GM12878 (cell line): ENCODE measurements around the gene KRTAP12-1. TPM values are rescaled to one million over a fixed set of nuclear protein-coding genes. Genes with fewer than 3 reads are reported as not detected.

Experiments used
- ATAC-seq: fragments of 200-7000 bp; cut with Tn5 transposase; 3 replicates; pipeline ENCODE4 v1.9.1; 2020; ENCODE audit warnings: mild to moderate bottlenecking, moderate library complexity
- BruUV-seq: library from RNA; stranded (reverse); fragments of 400-500 nt; replicated peaks from 2 replicates; lab custom pipeline; 2021; lab: Mats Ljungman, UMichigan
- CTCF ChIA-PET: fragments of 300-600 bp; sonication (Branson Sonifier 250); formaldehyde crosslinking; extraction: SDS; loops from one replicate; lab custom pipeline; 2021; ENCODE audit warnings: inconsistent platforms; lab: Yijun Ruan, JAX
- POLR2A ChIA-PET: fragments of 350-600 bp; formaldehyde crosslinking; extraction: SDS; loops from one replicate; lab custom pipeline; 2021; ENCODE audit warnings: inconsistent platforms; lab: Charles Lee
- RAD21 ChIA-PET: fragments of 300-600 bp; sonication (Branson Sonifier 250); formaldehyde crosslinking; loops from one replicate; lab custom pipeline; 2023; ENCODE audit warnings: antibody characterized with exemption; ENCODE audit not compliant: unreplicated experiment; lab: Charles Lee
- SMC1A ChIA-PET: fragments of 300-600 bp; sonication (Branson Sonifier 250); formaldehyde crosslinking; loops from one replicate; lab custom pipeline; 2023; ENCODE audit not compliant: unreplicated experiment, uncharacterized antibody; lab: Charles Lee
- DNase-seq: peaks from one replicate; pipeline ENCODE4 v3.0.0-alpha.2; 2011; ENCODE audit warnings: low read depth, low spot score
- FAIRE-seq: peaks from 3 replicates; lab custom pipeline; 2011; peaks lifted over from hg19 to GRCh38; lab: Jason Lieb, UNC
- H2AFZ ChIP-seq: 2 replicates; pipeline ENCODE4 v1.6.0; 2011; ENCODE audit warnings: low read depth, low read length, control low read depth; ENCODE audit not compliant: control insufficient read depth
- H3K27ac ChIP-seq: 2 replicates; pipeline ENCODE4 v1.5.1; 2011; ENCODE audit warnings: control low read depth; ENCODE audit not compliant: control insufficient read depth, insufficient read depth
- H3K27me3 ChIP-seq, 2 experiments: replicated peaks in 1 of 2; 2 replicates each; pipeline versions ENCODE4 v1.6.0 to v1.6.1; 2011; ENCODE audit warnings: low read length in 1 of 2; ENCODE audit not compliant: control insufficient read depth in 2 of 2, insufficient read depth in 2 of 2
- H3K36me3 ChIP-seq, 2 experiments: 2 replicates each; pipeline ENCODE4 v1.5.1; 2011; ENCODE audit warnings: low read length in 1 of 2; ENCODE audit not compliant: control insufficient read depth in 2 of 2, insufficient read depth in 2 of 2
- H3K4me1 ChIP-seq: 2 replicates; pipeline ENCODE4 v1.6.1; 2011; ENCODE audit warnings: mild to moderate bottlenecking, low read length, moderate library complexity, mixed read lengths; ENCODE audit not compliant: control insufficient read depth, insufficient read depth
- H3K4me2 ChIP-seq: 2 replicates; pipeline ENCODE4 v1.6.0; 2011; ENCODE audit warnings: control low read depth; ENCODE audit not compliant: control insufficient read depth, insufficient read depth
- H3K4me3 ChIP-seq: fragments of 200-600 bp; sonication (generic); 2 replicates; pipeline ENCODE4 v1.5.1; 2016
- H3K79me2 ChIP-seq: 2 replicates; pipeline ENCODE4 v1.6.0; 2011; ENCODE audit warnings: low read length; ENCODE audit not compliant: control insufficient read depth, insufficient read depth
- H3K9ac ChIP-seq: 2 replicates; pipeline ENCODE4 v1.8.0; 2011; ENCODE audit warnings: low read length, control low read depth, mixed read lengths; ENCODE audit not compliant: control insufficient read depth, insufficient read depth
- H3K9me3 ChIP-seq: replicated peaks from 3 replicates; pipeline ENCODE4 v1.5.1; 2011; ENCODE audit warnings: mild to moderate bottlenecking, low read length; ENCODE audit not compliant: control insufficient read depth, insufficient read depth
- H4K20me1 ChIP-seq: 2 replicates; pipeline ENCODE4 v1.6.0; 2011; ENCODE audit not compliant: control insufficient read depth, insufficient read depth
- EZH2 ChIP-seq: IDR thresholded peaks from 2 replicates; pipeline ENCODE4 v1.6.1; 2012; ENCODE audit warnings: low read depth, mild to moderate bottlenecking, control low read depth, inconsistent platforms, low read length, borderline replicate concordance; ENCODE audit not compliant: control insufficient read depth
- HDGF ChIP-seq: fragments of 450-650 bp; IDR thresholded peaks from 2 replicates; pipeline ENCODE4 v1.6.1; 2016; ENCODE audit warnings: antibody characterized with exemption
- ZNF274 ChIP-seq: IDR thresholded peaks from one replicate; pipeline ENCODE4 v1.8.0; 2011; ENCODE audit not compliant: insufficient read length, insufficient read depth
- ZNF687 ChIP-seq: fragments of 450-650 bp; IDR thresholded peaks from 2 replicates; pipeline ENCODE4 v1.6.1; 2017; ENCODE audit warnings: mild to moderate bottlenecking, moderate library complexity
- ZZZ3 ChIP-seq: IDR thresholded peaks from 2 replicates; pipeline ENCODE4 v1.6.1; 2011; ENCODE audit warnings: low read depth; ENCODE audit not compliant: control insufficient read depth, insufficient read length
- WGBS: methylation state at CpG from one replicate; pipeline ENCODE4 v1.1.6; 2016; ENCODE audit warnings: low lambda C conversion rate; ENCODE audit not compliant: insufficient replicate concordance, insufficient coverage; ENCODE audit errors: missing lambda C conversion rate; 5-methylcytosine and 5-hydroxymethylcytosine counted together
- in situ Hi-C: fragments of 300-500 bp; cut with MboI; formaldehyde crosslinking; loops from 9 replicates; pipeline ENCODE4 v1.14.3; 2018; ENCODE audit warnings: mixed read lengths
- intact Hi-C: fragments of 100-400 bp; cut with micrococcal nuclease; formaldehyde crosslinking; loops from one replicate; pipeline ENCODE4 v1.14.2; 2022; ENCODE audit not compliant: unreplicated experiment
- polyA plus RNA-seq, 11 experiments: library from polyadenylated mRNA; depleted of rRNA in 4 of 11; unstranded in 6 of 11; stranded (reverse) in 5 of 11; fragments of >200 nt; fragmentation: Nextera tagmentation in 4 of 11; fragmentation: Illumina TruSeq in 1 of 11; extraction: Ambion mirVana in 4 of 11; extraction: Trizol in 1 of 11; gene quantifications; 1 replicate in 1 of 11; 2 replicates in 10 of 11; pipeline versions ENCODE4 v1.2.1 to v1.2.3, GENCODE V29; 2011 to 2016; ENCODE audit warnings: inconsistent platforms in 2 of 11, missing spikeins in 2 of 11, low read depth in 1 of 11
- total RNA-seq, 4 experiments: library from RNA; depleted of rRNA in 3 of 4; stranded (reverse); fragments of >200 nt in 3 of 4; fragmentation: Illumina TruSeq in 1 of 4; extraction: Trizol in 1 of 4; gene quantifications; 2 replicates each; pipeline versions ENCODE4 v1.2.1 to v1.2.3, GENCODE V29; 2013 to 2021
- TF ChIP-seq, protein P1 (sequence below): IDR thresholded peaks from 2 replicates; pipeline ENCODE4 v1.6.1; 2012; ENCODE audit warnings: low read depth, low read length, improper control_type of control experiment

The KRTAP12-1 gene
- total and polyA plus RNA-seq, 10 of the 15 experiments (the other 5 are each of a cell fraction or from before 2014, with no cell fraction given): not detected

GRCh38 chr21:44730951-44731579 lies 49.1 kb upstream of the KRTAP12-1 start:
- Histone ChIP-seq H3K4me1 (no peaks in the 10 kb centered on the region), H3K27ac (no peak overlapping the region), H3K27me3 (no peaks in the 10 kb centered on the region; a peak in 1 of 4 replicates), H3K9ac (no peak overlapping the region), H3K79me2 (no peaks in the 10 kb centered on the region), H4K20me1 (no peaks in the 10 kb centered on the region), H3K36me3 (no peaks in the 10 kb centered on the region), H3K9me3 (no peaks in the 10 kb centered on the region), H2AFZ (no peak overlapping the region), H3K4me2 (no peak overlapping the region), H3K4me3 (no peak overlapping the region)
- intact Hi-C loops: no loop called here
- DNase-seq (no peak), FAIRE-seq (no peak), ATAC-seq (no peak)
- ChIA-PET CTCF (interaction anchor here (0.9 kb wide), 2 partner anchors 11 to 62 kb away, joined by 3 to 4 read pairs; no protein-coding TSS in a partner anchor), RAD21 (interaction anchor here (1.7 kb wide), 1 partner anchor 62 kb away, joined by 3 read pairs; no protein-coding TSS in a partner anchor), SMC1A (interaction anchor here (2.0 kb wide), 1 partner anchor 11 kb away, joined by 7 read pairs; no protein-coding TSS in a partner anchor), POLR2A (interaction anchor here (0.6 kb wide), 1 partner anchor 71 kb away, joined by 3 read pairs; no protein-coding TSS in a partner anchor)
- in situ Hi-C loops: no loop called here
- 11% methylated on average over 9 of the region's 9 CpGs for WGBS
- TF ChIP-seq ZNF687 (no peak), HDGF (no peak), EZH2 (no peak), ZNF274 (no peak), ZZZ3 (no peak)
- TF ChIP-seq, protein P1, sequence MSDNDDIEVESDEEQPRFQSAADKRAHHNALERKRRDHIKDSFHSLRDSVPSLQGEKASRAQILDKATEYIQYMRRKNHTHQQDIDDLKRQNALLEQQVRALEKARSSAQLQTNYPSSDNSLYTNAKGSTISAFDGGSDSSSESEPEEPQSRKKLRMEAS: no peak
- no TSS peak for BruUV-seq
